Measurements from ENCODE around the gene CUBN. TPM values are rescaled to one million over a fixed set of nuclear protein-coding genes. Genes with fewer than 3 reads are reported as not detected.

The CUBN gene
- 0.11 and 0.30 TPM in 2 replicates for total RNA-seq

- intact Hi-C loops (cut with micrococcal nuclease) = no loop called here
- no peak within 1 kb of the TSS for H3K27ac Mint-ChIP-seq
- no peak for DNase-seq (ENCODE audit: low spot score)
- no peak within 1 kb of the TSS for H3K4me3 Mint-ChIP-seq (ENCODE audit: low read depth)
- peaks cover 21% of the 10 kb centered on the region for H3K27me3 Mint-ChIP-seq (ENCODE audit: low read depth)
- peaks cover 4% of the 10 kb centered on the region for H3K4me1 Mint-ChIP-seq (ENCODE audit: low read depth)
- H3K9me3 Mint-ChIP-seq = no peaks in the 10 kb centered on the region
- H3K36me3 Mint-ChIP-seq (ENCODE audit: low read depth) = no peaks in the 10 kb centered on the region
These were observed at the start of gene CUBN for GRCh38 chr10:17129741-17130140. TSS of gene CUBN (minus strand) at chr10:17129811. CDS start at chr10:17129765, 46 bp downstream.

- Mint-ChIP-seq H3K4me3 (ENCODE audit: low read depth) (no peak overlapping the region), H3K27ac (no peak overlapping the region), H3K27me3 (ENCODE audit: low read depth) (peaks cover 7% of the 10 kb centered on the region), H3K9me3 (no peaks in the 10 kb centered on the region), H3K4me1 (ENCODE audit: low read depth) (peaks cover 9% of the 10 kb centered on the region), H3K36me3 (ENCODE audit: low read depth) (no peaks in the 10 kb centered on the region)
- intact Hi-C loops (cut with micrococcal nuclease) = no loop called here
- no peak for DNase-seq (ENCODE audit: low spot score)
These were observed 49.4 kb upstream of the CUBN start for GRCh38 chr10:17179002-17179401.

DNA sequence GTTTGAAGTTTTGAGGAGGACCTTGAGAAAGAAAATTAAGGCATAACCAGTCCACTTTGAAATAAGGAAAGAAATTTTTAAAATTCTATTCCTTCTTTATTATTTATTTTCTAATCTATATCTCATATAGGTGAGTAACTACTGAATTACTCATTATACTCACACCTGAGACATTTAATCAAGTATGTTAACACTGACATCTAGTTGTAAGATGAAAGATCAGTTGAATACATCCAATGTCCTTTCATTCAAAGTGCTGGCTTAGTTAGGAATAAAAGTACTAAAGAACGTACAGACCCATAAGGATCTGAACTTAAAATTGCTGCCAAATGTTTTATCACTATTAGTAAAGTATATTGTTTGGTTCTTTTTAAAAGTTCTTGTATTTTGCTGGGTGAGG, 48.4 kb upstream of the CUBN start:
- no peak overlapping the region for H3K27ac Mint-ChIP-seq
- peaks cover 9% of the 10 kb centered on the region for H3K4me1 Mint-ChIP-seq (ENCODE audit: low read depth)
- H3K36me3 Mint-ChIP-seq (ENCODE audit: low read depth) = no peaks in the 10 kb centered on the region
- intact Hi-C loops (cut with micrococcal nuclease) = no loop called here
- no peak for DNase-seq (ENCODE audit: low spot score)
- peaks cover 7% of the 10 kb centered on the region for H3K27me3 Mint-ChIP-seq (ENCODE audit: low read depth)
- no peaks in the 10 kb centered on the region for H3K9me3 Mint-ChIP-seq
- no peak overlapping the region for H3K4me3 Mint-ChIP-seq (ENCODE audit: low read depth)

DNA sequence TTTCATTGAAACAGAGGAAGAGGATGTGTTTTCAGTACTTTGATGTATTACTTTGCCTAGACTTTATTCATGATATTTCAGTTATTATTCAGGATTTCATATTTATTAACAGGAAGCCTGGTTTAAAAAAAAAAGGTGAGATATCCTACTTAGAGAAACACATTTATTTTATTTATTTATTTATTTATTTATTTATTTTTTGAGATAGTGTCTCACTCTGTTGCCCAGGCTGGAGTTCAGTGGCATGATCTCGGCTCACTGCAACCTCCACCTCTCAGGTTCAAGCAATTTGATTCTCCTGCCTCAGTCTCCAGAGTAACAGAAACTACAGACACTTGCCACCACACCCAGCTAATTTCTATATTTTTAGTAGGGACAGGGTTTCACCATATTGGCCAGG, 47.4 kb upstream of the CUBN start:
- Mint-ChIP-seq H3K27ac (no peak overlapping the region), H3K36me3 (ENCODE audit: low read depth) (no peaks in the 10 kb centered on the region), H3K4me1 (ENCODE audit: low read depth) (peaks cover 9% of the 10 kb centered on the region), H3K4me3 (ENCODE audit: low read depth) (no peak overlapping the region), H3K9me3 (no peaks in the 10 kb centered on the region), H3K27me3 (ENCODE audit: low read depth) (peaks cover 7% of the 10 kb centered on the region)
- DNase-seq (ENCODE audit: low spot score) = no peak
- intact Hi-C loops (cut with micrococcal nuclease) = no loop called here

- intact Hi-C loops (cut with micrococcal nuclease) = no loop called here
These were observed 46.5 kb upstream of the CUBN start for GRCh38 chr10:17176091-17176490.

GRCh38 chr10:17175551-17175950, 45.9 kb upstream of the CUBN start:
- DNase-seq (ENCODE audit: low spot score) = no peak
- Mint-ChIP-seq H3K4me1 (ENCODE audit: low read depth) (peaks cover 9% of the 10 kb centered on the region), H3K27me3 (ENCODE audit: low read depth) (peaks cover 7% of the 10 kb centered on the region), H3K36me3 (ENCODE audit: low read depth) (no peaks in the 10 kb centered on the region), H3K9me3 (no peaks in the 10 kb centered on the region), H3K4me3 (ENCODE audit: low read depth) (no peak overlapping the region), H3K27ac (no peak overlapping the region)
- intact Hi-C loops (cut with micrococcal nuclease) = no loop called here

More at GRCh38 chr10:17176091-17176490, 46.5 kb upstream of the CUBN start:
- peaks cover 7% of the 10 kb centered on the region for H3K27me3 Mint-ChIP-seq (ENCODE audit: low read depth)
- no peaks in the 10 kb centered on the region for H3K9me3 Mint-ChIP-seq
- no peaks in the 10 kb centered on the region for H3K36me3 Mint-ChIP-seq (ENCODE audit: low read depth)
- no peak overlapping the region for H3K4me3 Mint-ChIP-seq (ENCODE audit: low read depth)
- H3K27ac Mint-ChIP-seq = no peak overlapping the region
- no peak for DNase-seq (ENCODE audit: low spot score)
- peaks cover 9% of the 10 kb centered on the region for H3K4me1 Mint-ChIP-seq (ENCODE audit: low read depth)

- Mint-ChIP-seq H3K36me3 (ENCODE audit: low read depth) (no peaks in the 10 kb centered on the region), H3K4me1 (ENCODE audit: low read depth) (peaks cover 9% of the 10 kb centered on the region), H3K9me3 (no peaks in the 10 kb centered on the region), H3K27me3 (ENCODE audit: low read depth) (peaks cover 4% of the 10 kb centered on the region), H3K4me3 (ENCODE audit: low read depth) (no peak overlapping the region), H3K27ac (no peak overlapping the region)
- intact Hi-C loops (cut with micrococcal nuclease) = no loop called here
- no peak for DNase-seq (ENCODE audit: low spot score)
These were observed 45.0 kb upstream of the CUBN start for GRCh38 chr10:17174626-17175025.

GRCh38 chr10:17171141-17171641, 41.6 kb upstream of the CUBN start:
- peaks cover 9% of the 10 kb centered on the region for H3K4me1 Mint-ChIP-seq (ENCODE audit: low read depth)
- no peaks in the 10 kb centered on the region for H3K27me3 Mint-ChIP-seq (ENCODE audit: low read depth)
- intact Hi-C loops (cut with micrococcal nuclease) = no loop called here
- no peaks in the 10 kb centered on the region for H3K36me3 Mint-ChIP-seq (ENCODE audit: low read depth)
- no peak overlapping the region for H3K4me3 Mint-ChIP-seq (ENCODE audit: low read depth)
- H3K27ac Mint-ChIP-seq = no peak overlapping the region
- H3K9me3 Mint-ChIP-seq = no peaks in the 10 kb centered on the region
- DNase-seq (ENCODE audit: low spot score) = no peak

DNA sequence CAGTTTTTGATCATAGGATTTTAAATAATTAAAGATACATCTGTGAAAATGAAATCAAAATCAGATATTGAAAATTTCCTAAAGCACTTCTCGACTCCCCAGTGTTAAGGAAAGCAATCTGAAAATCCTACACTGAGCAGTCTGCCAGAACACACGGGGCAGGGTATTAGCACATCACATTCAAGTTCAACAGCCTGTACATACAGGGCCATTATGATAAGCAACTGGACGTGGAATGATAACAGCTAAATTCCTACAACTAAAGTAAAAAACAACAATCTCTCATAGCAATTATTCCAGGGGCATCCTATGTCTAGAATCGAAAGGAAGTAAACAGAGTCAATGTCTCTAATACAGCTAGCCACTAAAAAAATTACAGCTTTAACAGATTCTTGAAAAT, 40.2 kb upstream of the CUBN start:
- intact Hi-C loops (cut with micrococcal nuclease) = no loop called here
- no peak for DNase-seq (ENCODE audit: low spot score)
- Mint-ChIP-seq H3K4me3 (ENCODE audit: low read depth) (no peak overlapping the region), H3K4me1 (ENCODE audit: low read depth) (no peaks in the 10 kb centered on the region), H3K27ac (no peak overlapping the region), H3K9me3 (no peaks in the 10 kb centered on the region), H3K27me3 (ENCODE audit: low read depth) (no peaks in the 10 kb centered on the region), H3K36me3 (ENCODE audit: low read depth) (no peaks in the 10 kb centered on the region)

DNA sequence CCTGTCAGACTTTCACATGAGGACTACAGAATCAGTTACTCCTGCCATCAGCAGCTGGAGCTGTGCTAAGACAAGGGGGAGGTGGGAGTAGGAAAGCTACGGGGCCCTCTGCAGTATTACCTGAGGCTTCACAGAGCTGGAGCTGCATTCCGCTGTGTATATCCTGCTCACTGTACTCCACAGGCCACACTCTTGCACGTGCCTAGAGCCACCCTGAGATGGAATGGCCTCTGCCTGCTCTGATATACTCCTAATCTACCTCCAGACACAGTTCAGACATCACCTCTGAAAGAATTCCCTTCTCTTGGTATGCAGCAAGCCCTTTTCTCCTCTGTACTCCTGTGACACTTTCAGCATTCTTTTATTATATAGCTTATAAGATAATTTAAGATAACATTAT, 37.1 kb upstream of the CUBN start:
- Mint-ChIP-seq H3K36me3 (ENCODE audit: low read depth) (no peaks in the 10 kb centered on the region), H3K27me3 (ENCODE audit: low read depth) (no peaks in the 10 kb centered on the region), H3K27ac (no peak overlapping the region), H3K4me1 (ENCODE audit: low read depth) (no peaks in the 10 kb centered on the region), H3K9me3 (no peaks in the 10 kb centered on the region), H3K4me3 (ENCODE audit: low read depth) (no peak overlapping the region)
- DNase-seq (ENCODE audit: low spot score) = no peak
- intact Hi-C loops (cut with micrococcal nuclease) = no loop called here

- intact Hi-C loops (cut with micrococcal nuclease) = no loop called here
- Mint-ChIP-seq H3K4me1 (ENCODE audit: low read depth) (no peaks in the 10 kb centered on the region), H3K36me3 (ENCODE audit: low read depth) (no peaks in the 10 kb centered on the region), H3K27ac (no peak overlapping the region), H3K27me3 (ENCODE audit: low read depth) (no peaks in the 10 kb centered on the region), H3K9me3 (no peaks in the 10 kb centered on the region), H3K4me3 (ENCODE audit: low read depth) (no peak overlapping the region)
- no peak for DNase-seq (ENCODE audit: low spot score)
These were observed 33.2 kb upstream of the CUBN start for GRCh38 chr10:17162828-17163227.

DNA sequence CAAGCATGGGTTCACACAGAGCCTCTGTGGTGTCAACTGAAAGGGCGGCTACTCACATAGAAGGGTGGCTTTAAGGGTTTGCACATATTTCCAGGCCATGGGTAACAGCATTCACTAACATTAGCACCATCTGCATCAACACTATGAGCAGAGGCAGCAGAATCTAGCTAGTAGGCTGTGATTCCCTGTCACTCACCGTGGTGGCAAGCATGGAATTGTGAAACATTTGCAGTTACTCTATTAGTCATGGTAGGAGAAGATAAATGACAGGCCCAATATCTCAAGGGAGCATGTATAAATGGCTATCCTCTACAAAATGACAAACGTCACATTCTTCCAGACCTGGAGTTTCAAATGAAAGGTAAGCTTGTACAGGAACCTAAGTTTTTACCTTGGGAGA, 32.2 kb upstream of the CUBN start:
- H3K27me3 Mint-ChIP-seq (ENCODE audit: low read depth) = no peaks in the 10 kb centered on the region
- no peaks in the 10 kb centered on the region for H3K36me3 Mint-ChIP-seq (ENCODE audit: low read depth)
- H3K4me3 Mint-ChIP-seq (ENCODE audit: low read depth) = no peak overlapping the region
- H3K4me1 Mint-ChIP-seq (ENCODE audit: low read depth) = no peaks in the 10 kb centered on the region
- H3K27ac Mint-ChIP-seq = no peak overlapping the region
- no peaks in the 10 kb centered on the region for H3K9me3 Mint-ChIP-seq
- DNase-seq (ENCODE audit: low spot score) = no peak
- intact Hi-C loops (cut with micrococcal nuclease) = no loop called here

DNA sequence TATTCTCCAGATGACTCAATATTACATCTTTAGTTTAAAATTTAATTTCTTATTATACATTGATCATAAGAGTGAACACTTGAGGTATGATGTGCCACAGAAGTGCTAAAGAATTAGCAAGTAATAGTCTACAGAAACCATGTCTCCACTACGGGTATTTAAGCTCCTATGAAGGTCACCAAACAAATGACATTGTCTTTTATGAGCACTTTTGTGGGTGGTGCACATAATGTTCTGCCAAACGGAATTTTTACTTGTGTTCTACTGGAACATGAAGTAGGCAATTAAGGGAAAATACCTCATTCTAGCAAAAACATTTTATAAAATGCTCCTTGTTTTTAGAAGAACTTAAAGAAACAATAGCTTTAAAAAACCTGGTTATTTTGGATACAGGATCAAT, 27.4 kb upstream of the CUBN start:
- no peaks in the 10 kb centered on the region for H3K27me3 Mint-ChIP-seq (ENCODE audit: low read depth)
- no peak for DNase-seq (ENCODE audit: low spot score)
- H3K36me3 Mint-ChIP-seq (ENCODE audit: low read depth) = no peaks in the 10 kb centered on the region
- peaks cover 2% of the 10 kb centered on the region for H3K4me1 Mint-ChIP-seq (ENCODE audit: low read depth)
- no peak overlapping the region for H3K4me3 Mint-ChIP-seq (ENCODE audit: low read depth)
- no peak overlapping the region for H3K27ac Mint-ChIP-seq
- H3K9me3 Mint-ChIP-seq = no peaks in the 10 kb centered on the region
- intact Hi-C loops (cut with micrococcal nuclease) = no loop called here

DNA sequence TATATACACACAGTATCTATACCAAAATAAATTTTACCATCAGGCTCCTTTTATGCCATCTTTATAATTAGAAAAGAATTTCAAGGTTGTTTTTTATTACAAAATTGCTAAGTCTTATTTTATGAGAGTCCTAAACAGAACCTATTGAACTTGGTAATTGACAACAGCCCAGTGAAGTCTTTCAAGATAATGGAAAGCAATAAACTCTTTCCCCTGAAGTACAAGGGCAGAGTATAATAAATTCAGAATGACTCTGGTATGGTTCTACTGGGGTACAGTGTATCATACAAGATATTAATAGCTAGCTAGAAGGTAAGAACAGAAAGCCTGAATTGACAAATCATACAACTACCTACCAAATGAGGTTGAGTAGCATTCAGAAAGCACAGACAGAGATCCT, 26.2 kb upstream of the CUBN start:
- no peaks in the 10 kb centered on the region for H3K27me3 Mint-ChIP-seq (ENCODE audit: low read depth)

More for the DNA sequence above, 26.2 kb upstream of the CUBN start:
- intact Hi-C loops (cut with micrococcal nuclease) = no loop called here
- no peak overlapping the region for H3K27ac Mint-ChIP-seq
- no peaks in the 10 kb centered on the region for H3K36me3 Mint-ChIP-seq (ENCODE audit: low read depth)
- H3K4me1 Mint-ChIP-seq (ENCODE audit: low read depth) = peaks cover 2% of the 10 kb centered on the region
- no peaks in the 10 kb centered on the region for H3K9me3 Mint-ChIP-seq
- DNase-seq (ENCODE audit: low spot score) = no peak
- H3K4me3 Mint-ChIP-seq (ENCODE audit: low read depth) = no peak overlapping the region

Measured in activated T-helper 2 cell treated with anti-CD3 and anti-CD28 coated beads, Interferon-gamma antibody, Interleukin-2, Interleukin-4, amounts not matched to agents 10 μg/mL and 5 μg/mL and 100 μg/mL, durations not matched to agents 14 hours and 24 hours and 36 hours (primary cell).